Endothelial cell of umbilical vein (primary cell): Measurements from ENCODE around the gene ATF1. TPM values are rescaled to one million over a fixed set of nuclear protein-coding genes. Genes with fewer than 3 reads are reported as not detected.

Experiments used
- BruUV-seq: library from RNA; stranded (reverse); fragments of 400-500 nt; replicated peaks from 2 replicates; lab custom pipeline; 2021; lab: Mats Ljungman, UMichigan
- CTCF ChIA-PET: fragments of 300-600, 350-600 bp; sonication (Branson Sonifier 250); formaldehyde crosslinking; loops from one replicate; lab custom pipeline; 2021; ENCODE audit warnings: antibody characterized with exemption, inconsistent platforms; lab: Charles Lee
- POLR2A ChIA-PET: fragments of 300-600, 350-600 bp; sonication (Branson Sonifier 250); formaldehyde crosslinking; loops from one replicate; lab custom pipeline; 2021; ENCODE audit warnings: antibody characterized with exemption, inconsistent platforms; lab: Charles Lee
- DNase-seq: peaks from one replicate; pipeline ENCODE4 v3.0.0-alpha.2; 2011; ENCODE audit warnings: low read depth, low spot score
- FAIRE-seq: peaks from 2 replicates; lab custom pipeline; 2011; peaks lifted over from hg19 to GRCh38; lab: Jason Lieb, UNC
- H2AFZ ChIP-seq: 2 replicates; pipeline ENCODE4 v1.6.0; 2012; ENCODE audit warnings: low read depth, low read length, control low read depth, inconsistent platforms
- H3K27ac ChIP-seq: 2 replicates; pipeline ENCODE4 v1.5.1; 2011; ENCODE audit warnings: low read depth, mild to moderate bottlenecking, control low read depth, low read length, moderate library complexity; ENCODE audit not compliant: insufficient read depth
- H3K27me3 ChIP-seq, 2 experiments: 2 replicates each; pipeline versions ENCODE4 v1.6.0 to v1.6.1; 2011; ENCODE audit warnings: low read length in 2 of 2, mixed read lengths in 1 of 2; ENCODE audit not compliant: control insufficient read depth in 2 of 2, insufficient read depth in 2 of 2
- H3K36me3 ChIP-seq, 2 experiments: 2 replicates in 1 of 2; 3 replicates in 1 of 2; pipeline ENCODE4 v1.5.1; 2011; ENCODE audit warnings: low read length in 2 of 2, mild to moderate bottlenecking in 1 of 2, moderate library complexity in 1 of 2; ENCODE audit not compliant: control insufficient read depth in 2 of 2, insufficient read depth in 2 of 2; ENCODE audit errors: extremely low read depth in 1 of 2
- H3K4me1 ChIP-seq: 3 replicates; pipeline ENCODE4 v1.5.1; 2011; ENCODE audit warnings: mild to moderate bottlenecking, low read length; ENCODE audit not compliant: control insufficient read depth, insufficient read depth; ENCODE audit errors: extremely low read depth
- H3K4me2 ChIP-seq: 2 replicates; pipeline ENCODE4 v1.6.1; 2011; ENCODE audit warnings: low read length, control low read depth, mixed read lengths; ENCODE audit not compliant: insufficient read depth
- H3K4me3 ChIP-seq, 3 experiments: fragments of 200-600 bp in 1 of 3; sonication (generic), shearing (Covaris generic) in 1 of 3; replicated peaks in 1 of 3; 2 replicates each; pipeline ENCODE4 v1.5.1; 2011 to 2016; ENCODE audit warnings: control low read depth in 3 of 3, low read length in 3 of 3, mild to moderate bottlenecking in 2 of 3, inconsistent platforms in 1 of 3, low read depth in 1 of 3, moderate library complexity in 1 of 3; ENCODE audit not compliant: insufficient read depth in 1 of 3
- H3K79me2 ChIP-seq: 2 replicates; pipeline ENCODE4 v1.6.0; 2012; ENCODE audit warnings: low read length, inconsistent platforms; ENCODE audit not compliant: control insufficient read depth, insufficient read depth
- H3K9ac ChIP-seq: replicated peaks from 2 replicates; pipeline ENCODE3; 2011; ENCODE audit warnings: low read length, control low read depth; ENCODE audit not compliant: insufficient read depth; ENCODE audit errors: extremely low read depth
- H3K9me1 ChIP-seq: replicated peaks from 3 replicates; pipeline ENCODE4 v1.6.0; 2011; ENCODE audit warnings: mild to moderate bottlenecking, low read length; ENCODE audit not compliant: control insufficient read depth, insufficient read depth; ENCODE audit errors: extremely low read depth
- H3K9me3 ChIP-seq: replicated peaks from 2 replicates; pipeline ENCODE4 v1.5.1; 2012; ENCODE audit warnings: low read length, inconsistent platforms; ENCODE audit not compliant: control insufficient read depth, insufficient read depth
- H4K20me1 ChIP-seq: replicated peaks from 2 replicates; pipeline ENCODE3; 2011; ENCODE audit warnings: mild to moderate bottlenecking, low read length; ENCODE audit not compliant: control insufficient read depth, insufficient read depth; ENCODE audit errors: extremely low read depth
- CTCF ChIP-seq, 2 donors: IDR thresholded peaks; 1 replicate in 1 of 2; 2 replicates in 1 of 2; pipeline ENCODE4 v1.5.1; 2011; ENCODE audit warnings: low read length in 2 of 2, mild to moderate bottlenecking in 2 of 2, moderate library complexity in 2 of 2, control low read depth in 1 of 2, inconsistent platforms in 1 of 2, low read depth in 1 of 2; ENCODE audit not compliant: insufficient read depth in 1 of 2; ENCODE audit errors: extremely low read depth in 1 of 2
- EZH2 ChIP-seq: IDR thresholded peaks from 2 replicates; pipeline ENCODE4 v1.6.1; 2012; ENCODE audit warnings: borderline replicate concordance, low read depth, mild to moderate bottlenecking, moderate library complexity, low read length, inconsistent platforms; ENCODE audit not compliant: severe bottlenecking
- FOS ChIP-seq: IDR thresholded peaks from 2 replicates; pipeline ENCODE4 v1.6.1; 2011; ENCODE audit warnings: mild to moderate bottlenecking, low read length, moderate library complexity, borderline replicate concordance; ENCODE audit not compliant: insufficient read depth
- GATA2 ChIP-seq: IDR thresholded peaks from 2 replicates; pipeline ENCODE4 v1.7.0; 2011; ENCODE audit warnings: low read depth, mild to moderate bottlenecking, moderate library complexity, mixed read lengths, low read length; ENCODE audit not compliant: insufficient read length, insufficient read depth
- JUN ChIP-seq: IDR thresholded peaks from 2 replicates; pipeline ENCODE4 v1.6.1; 2011; ENCODE audit warnings: borderline replicate concordance, low read depth; ENCODE audit not compliant: insufficient read length, insufficient read depth
- MYC ChIP-seq: IDR thresholded peaks from one replicate; pipeline ENCODE4 v1.6.1; 2011; ENCODE audit warnings: mild to moderate bottlenecking, low read depth, low read length
- POLR2A ChIP-seq: IDR thresholded peaks from 2 replicates; pipeline ENCODE4 v1.6.1; 2012; ENCODE audit warnings: low read depth, mild to moderate bottlenecking, control low read depth, low read length
- POLR2AphosphoS5 ChIP-seq: IDR thresholded peaks from 2 replicates; pipeline ENCODE4 v1.6.1; 2012; ENCODE audit warnings: low read depth, mild to moderate bottlenecking, control low read depth, low read length, moderate library complexity; ENCODE audit not compliant: insufficient read depth
- dilution Hi-C: fragments of 300-500 bp; cut with MboI; formaldehyde crosslinking; loops from one replicate; pipeline ENCODE4 v1.15.0; 2019; ENCODE audit warnings: low sequenced_read_pairs; ENCODE audit not compliant: extremely low pct_ligation_motif_present
- intact Hi-C: fragments of 100-400 bp; cut with micrococcal nuclease; formaldehyde crosslinking; loops from one replicate; pipeline ENCODE4 v1.10.0; 2022
- polyA plus RNA-seq, 4 experiments: library from polyadenylated mRNA; depleted of rRNA in 3 of 4; stranded (reverse) in 3 of 4; unstranded in 1 of 4; fragments of >200 nt; gene quantifications; 2 replicates each; pipeline versions ENCODE4 v1.2.1 to v1.2.3, GENCODE V29; 2011 to 2012; ENCODE audit warnings: missing spikeins in 1 of 4
- total RNA-seq: library from RNA; stranded (reverse); gene quantifications from 2 replicates; pipeline ENCODE4 v1.2.3, GENCODE V29; 2021
- TF ChIP-seq, protein P1 (sequence below): IDR thresholded peaks from 2 replicates; pipeline ENCODE4 v1.6.1; 2011; ENCODE audit not compliant: insufficient read depth, insufficient read length

Gene ATF1
- total and polyA plus RNA-seq, 2 donors (not counting 3 experiments of a cell fraction or from before 2014, with no cell fraction given), result 14.5 to 26.7 TPM

DNA sequence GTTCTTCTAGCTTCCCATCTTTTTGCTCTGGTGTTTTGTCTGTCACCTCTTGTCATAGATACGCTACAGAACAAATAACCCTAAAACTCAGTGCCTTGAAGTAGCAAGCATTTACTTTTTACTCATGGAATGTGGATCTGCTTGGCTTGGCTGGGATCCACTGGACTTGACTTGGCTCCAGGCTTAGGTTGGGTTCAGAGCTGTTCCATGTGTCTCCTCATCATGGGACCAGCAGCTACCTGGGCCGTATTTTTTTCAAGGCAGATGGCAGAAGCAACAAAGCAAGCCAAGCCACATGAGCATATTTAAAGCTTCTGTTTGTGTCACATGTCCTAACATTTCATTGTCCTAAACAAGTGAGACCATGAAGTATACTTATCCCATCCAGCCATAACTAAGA lies 48.7 kb upstream of the ATF1 start:
- Histone ChIP-seq H3K27me3 (no peaks in the 10 kb centered on the region), H2AFZ (no peak overlapping the region), H3K79me2 (no peaks in the 10 kb centered on the region), H3K9ac (no peak overlapping the region), H3K9me3 (no peaks in the 10 kb centered on the region), H3K36me3 (peaks cover 8 to 15% of the 10 kb centered on the region in 2 experiments), H3K4me1 (no peaks in the 10 kb centered on the region), H3K9me1 (no peaks in the 10 kb centered on the region), H4K20me1 (no peaks in the 10 kb centered on the region), H3K4me3 (no peak overlapping the region), H3K4me2 (no peak overlapping the region), H3K27ac (no peak overlapping the region)
- BruUV-seq, result no TSS peak
- FAIRE-seq (no peak), DNase-seq (no peak)
- CTCF ChIA-PET, result interaction anchor here (1.2 to 1.4 kb wide), 2 partner anchors 16 to 211 kb away, joined by 4 to 8 read pairs; partner anchors contain the start of gene DIP2B
- intact Hi-C loops (no loop called here), dilution Hi-C loops (no loop called here)
- POLR2A ChIA-PET, result no interaction called here
- TF ChIP-seq MYC, result no peak
- TF ChIP-seq, protein P1, sequence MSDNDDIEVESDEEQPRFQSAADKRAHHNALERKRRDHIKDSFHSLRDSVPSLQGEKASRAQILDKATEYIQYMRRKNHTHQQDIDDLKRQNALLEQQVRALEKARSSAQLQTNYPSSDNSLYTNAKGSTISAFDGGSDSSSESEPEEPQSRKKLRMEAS, result no peak
- TF ChIP-seq GATA2, result no peak
- TF ChIP-seq POLR2AphosphoS5, result no peak
- no peak for TF ChIP-seq EZH2

DNA sequence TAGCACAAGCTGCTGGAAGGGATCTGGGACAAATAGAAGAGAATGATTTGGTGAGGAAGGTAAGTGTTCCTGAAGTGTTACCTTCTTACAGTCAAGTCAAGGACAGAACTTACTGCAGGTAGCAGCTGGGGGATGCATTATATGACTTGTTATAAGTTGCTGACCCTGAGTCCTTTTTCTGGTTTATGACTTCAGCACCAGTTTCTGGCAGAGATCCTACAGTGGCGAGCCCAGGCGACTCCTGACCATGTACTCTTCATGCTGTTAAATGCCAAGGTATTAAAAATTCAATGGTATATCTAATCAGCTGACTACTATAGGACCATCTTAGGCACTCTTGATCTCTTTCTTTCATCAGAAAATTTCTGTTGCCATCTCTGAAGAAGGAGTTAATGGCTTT lies 45.1 kb upstream of the ATF1 start:
- no peaks in the 10 kb centered on the region for H3K27me3 ChIP-seq
- no peak overlapping the region for H3K4me3 ChIP-seq
- no peak overlapping the region for H3K27ac ChIP-seq
- no peak for DNase-seq
- TF ChIP-seq POLR2AphosphoS5, result no peak
- no peak for TF ChIP-seq MYC
- TF ChIP-seq GATA2, result no peak
- TF ChIP-seq FOS, result no peak
- TF ChIP-seq, protein P1, result no peak
- TF ChIP-seq CTCF (IDR thresholded peaks at IDR 0.05; ENCODE audit: extremely low read depth in 1 of 2, insufficient read depth in 1 of 2, low read depth in 1 of 2, low read length in 2 of 2), result no peak
- TF ChIP-seq POLR2A, result no peak
- no peak for TF ChIP-seq JUN
- no peak for TF ChIP-seq EZH2
- no peak overlapping the region for H2AFZ ChIP-seq
- intact Hi-C loops, result no loop called here
- dilution Hi-C loops, result no loop called here
- no peak for FAIRE-seq
- ChIA-PET POLR2A (no interaction called here), CTCF (no interaction called here)
- no peaks in the 10 kb centered on the region for H3K79me2 ChIP-seq
- H3K4me2 ChIP-seq, result no peak overlapping the region
- no peaks in the 10 kb centered on the region for H3K9me1 ChIP-seq
- H3K36me3 ChIP-seq, result peaks cover 8 to 30% of the 10 kb centered on the region in 2 experiments
- no TSS peak for BruUV-seq
- no peaks in the 10 kb centered on the region for H3K4me1 ChIP-seq
- H4K20me1 ChIP-seq, result no peaks in the 10 kb centered on the region
- H3K9ac ChIP-seq, result no peak overlapping the region
- no peaks in the 10 kb centered on the region for H3K9me3 ChIP-seq
